NCI-H524 (cell line): Measurements from ENCODE around the gene ANK3.
A peak's percentile ranks its signal among the peaks of the same experiment; 100 is the strongest.

Source experiments
- DNase-seq, 2 experiments: peaks; one replicate each; lab custom pipeline; 2025; lab: John Stamatoyannopoulos, UW

ANK3 gene

DNA sequence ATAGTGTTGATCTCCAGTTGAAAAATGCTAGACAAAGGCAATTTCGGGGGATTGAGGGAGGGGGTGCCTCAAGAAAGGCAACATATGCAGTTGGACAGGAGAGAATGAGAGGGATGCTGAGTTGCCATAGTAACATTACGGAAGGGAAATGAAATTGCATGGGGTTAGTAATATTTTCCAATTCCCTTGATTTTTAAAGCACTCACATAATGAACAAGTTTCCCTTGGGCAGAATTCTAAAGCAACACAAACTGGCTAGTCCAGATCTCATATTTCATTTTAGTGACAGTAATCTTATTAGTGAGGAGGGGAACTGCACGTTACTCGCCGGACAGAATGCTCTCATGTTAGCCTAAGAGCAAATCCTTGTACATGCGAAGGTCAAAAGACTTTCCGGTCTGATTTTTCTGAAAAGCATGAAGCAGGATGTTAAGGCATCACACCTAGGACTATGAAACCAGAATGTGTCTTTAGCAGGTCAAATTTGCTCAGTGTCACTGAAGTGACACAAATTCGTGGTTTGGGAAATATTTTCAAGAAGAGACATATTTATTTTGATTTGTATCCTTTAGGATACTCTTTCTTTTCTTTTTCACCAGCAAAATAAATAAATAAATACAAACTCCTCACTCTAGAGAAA is 165.5 kb downstream of the ANK3 start:
- no peak for DNase-seq

DNA sequence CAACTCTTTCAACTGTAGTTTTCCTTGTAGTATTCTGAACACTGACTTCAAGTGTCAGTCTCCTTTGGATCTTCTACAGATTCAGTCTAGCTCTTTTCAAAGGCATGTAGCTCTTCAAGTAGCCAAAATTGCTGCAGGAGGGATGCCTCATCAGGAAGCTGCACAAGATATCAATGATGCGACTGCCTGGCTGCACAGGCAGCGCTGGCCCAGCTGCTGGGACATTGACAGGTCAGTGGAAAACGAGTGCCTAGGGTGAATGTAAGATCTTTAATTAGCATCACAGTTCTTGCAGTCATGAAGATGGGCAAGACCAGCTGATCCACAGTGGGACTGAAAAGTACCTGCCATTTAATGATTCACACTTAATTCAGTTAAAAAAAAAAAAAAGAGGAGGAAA is 167.6 kb downstream of the ANK3 start:
- no peak for DNase-seq

DNA sequence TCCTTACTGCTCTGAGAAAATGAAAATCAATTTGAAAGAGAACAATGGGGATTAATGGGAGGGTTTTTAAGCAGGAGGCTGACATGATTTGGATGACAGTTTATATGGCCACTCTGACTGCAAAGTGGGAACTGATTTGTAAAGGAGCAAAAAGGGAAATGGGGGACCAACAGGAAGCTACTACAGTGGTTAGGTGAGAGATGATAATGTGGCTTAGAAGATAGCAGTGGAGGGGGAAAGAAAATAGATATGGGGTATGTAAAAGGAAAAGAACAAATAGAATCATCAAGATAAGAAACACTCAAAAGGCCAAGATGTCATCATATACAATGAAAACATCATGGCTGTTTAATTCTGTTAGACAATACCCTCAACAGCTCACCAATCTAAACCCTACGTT is 177.5 kb downstream of the ANK3 start:
- no peak for DNase-seq

DNA sequence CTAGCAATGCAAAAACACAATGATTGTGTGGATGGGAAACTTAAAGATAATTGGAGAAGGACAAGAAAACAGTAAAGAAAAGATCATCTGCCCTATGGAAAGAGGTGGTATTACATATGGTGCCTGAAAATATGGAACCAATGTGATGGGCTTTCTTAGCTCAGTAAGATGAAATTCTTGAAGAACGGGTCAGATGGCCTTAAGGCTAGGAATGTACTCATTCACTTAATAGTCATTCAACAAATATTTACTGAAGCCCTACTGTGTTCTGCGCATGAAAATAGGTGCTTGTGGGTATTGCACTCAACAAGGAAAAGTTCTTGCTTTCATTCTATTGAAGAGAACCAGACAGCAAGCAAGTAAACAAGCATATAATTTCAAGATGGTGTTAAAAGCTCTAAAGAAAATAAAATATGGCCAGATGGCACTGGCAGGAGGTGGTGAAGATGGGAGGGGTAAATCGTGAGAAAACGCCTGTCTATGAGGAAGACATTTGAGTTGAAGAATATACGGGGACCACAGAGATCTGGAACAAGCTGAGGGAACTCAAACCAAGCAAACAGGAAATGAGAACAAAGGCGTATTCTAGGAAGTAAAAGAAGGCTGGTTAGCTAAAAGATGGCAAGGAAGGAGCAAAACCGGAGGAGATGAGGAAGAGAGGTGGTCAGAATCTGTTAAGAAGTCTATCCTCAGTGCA is 179.7 kb downstream of the ANK3 start:
- peak in 1 of 2 experiments; percentile 40 for DNase-seq

DNA sequence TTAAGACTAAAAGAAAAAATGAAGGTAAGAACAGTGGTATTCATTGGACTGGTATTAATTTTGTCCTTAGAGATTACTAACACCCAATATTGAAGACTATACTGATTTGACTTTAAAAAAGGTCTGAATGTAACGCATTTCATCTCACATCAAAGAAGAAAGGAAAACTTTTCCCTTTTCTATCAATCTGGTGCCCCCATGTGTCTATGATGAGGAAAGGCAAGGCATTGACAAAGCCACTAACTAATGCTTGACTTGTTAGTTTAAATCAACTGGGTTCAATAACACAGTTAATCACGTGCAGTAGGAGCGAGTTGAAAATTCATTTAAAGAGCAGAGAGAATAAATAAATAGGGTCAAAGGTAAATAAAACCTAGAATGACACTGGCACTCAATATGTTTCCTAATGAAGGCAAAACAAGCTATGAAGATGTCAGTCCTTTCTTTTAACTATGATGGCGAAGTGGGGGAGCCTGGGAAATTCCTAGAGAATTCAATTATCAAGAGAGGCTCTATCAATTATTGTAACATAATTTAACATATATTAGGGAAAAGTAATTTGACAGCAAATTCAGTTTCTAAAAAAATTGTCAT is 180.9 kb downstream of the ANK3 start:
- peak in 1 of 2 experiments; percentile 0 for DNase-seq

DNA sequence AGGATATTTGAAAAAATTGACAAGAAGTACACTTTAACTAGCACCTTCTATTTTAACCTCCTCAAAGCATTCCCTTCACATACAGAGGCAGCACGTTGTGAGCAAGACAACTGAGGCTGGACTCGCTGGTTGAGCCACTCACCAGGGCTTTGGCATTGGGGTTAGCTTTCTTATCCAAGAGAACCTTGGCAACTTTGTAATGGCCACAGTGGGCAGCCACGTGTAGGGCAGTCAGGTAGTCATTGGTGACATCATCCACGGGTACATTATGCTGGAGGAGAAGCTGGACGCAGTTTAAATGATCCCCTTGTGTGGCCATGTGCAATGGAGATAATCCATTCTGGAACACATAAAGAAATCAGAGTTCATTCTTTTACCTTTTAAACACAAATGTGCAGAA is 181.8 kb downstream of the ANK3 start:
- no peak for DNase-seq

DNA sequence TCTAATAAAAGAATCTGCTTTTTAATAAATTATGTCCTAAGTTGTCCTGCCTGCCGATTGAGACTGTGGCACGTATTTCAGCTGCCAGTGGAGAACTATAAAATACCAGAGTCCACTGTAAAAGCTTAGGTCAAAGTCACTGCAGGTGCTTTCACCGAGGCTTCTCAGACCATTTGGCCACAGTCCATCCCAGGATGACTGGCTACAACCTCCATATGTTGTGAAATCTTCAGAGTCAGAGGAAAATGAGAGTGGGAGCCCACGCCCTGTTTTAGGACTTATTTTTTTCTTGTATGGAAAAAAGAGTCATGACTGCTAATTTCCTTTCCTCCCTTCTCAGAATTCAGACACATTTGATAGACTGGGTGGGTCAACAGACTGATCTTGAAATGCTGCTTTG is 182.9 kb downstream of the ANK3 start:
- DNase-seq: no peak

DNA sequence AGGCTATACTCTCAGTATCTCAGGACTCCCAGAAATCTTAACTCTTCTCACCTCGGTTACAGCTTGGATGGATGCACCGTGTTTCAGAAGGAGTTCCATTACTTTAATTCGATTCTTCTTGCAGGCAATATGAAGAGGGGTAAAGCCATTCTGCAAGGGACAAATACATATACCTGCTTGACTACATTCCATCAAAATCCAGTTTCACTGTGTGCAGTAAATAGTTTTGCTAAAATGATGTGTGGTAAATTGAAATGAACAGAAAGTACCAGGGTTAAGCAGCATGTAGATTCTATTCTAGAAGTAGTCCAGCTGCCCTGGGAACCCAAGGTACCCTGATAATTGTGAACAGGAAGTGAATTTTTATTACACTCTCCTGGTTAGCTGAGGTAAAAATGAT is 183.9 kb downstream of the ANK3 start:
- DNase-seq: no peak

DNA sequence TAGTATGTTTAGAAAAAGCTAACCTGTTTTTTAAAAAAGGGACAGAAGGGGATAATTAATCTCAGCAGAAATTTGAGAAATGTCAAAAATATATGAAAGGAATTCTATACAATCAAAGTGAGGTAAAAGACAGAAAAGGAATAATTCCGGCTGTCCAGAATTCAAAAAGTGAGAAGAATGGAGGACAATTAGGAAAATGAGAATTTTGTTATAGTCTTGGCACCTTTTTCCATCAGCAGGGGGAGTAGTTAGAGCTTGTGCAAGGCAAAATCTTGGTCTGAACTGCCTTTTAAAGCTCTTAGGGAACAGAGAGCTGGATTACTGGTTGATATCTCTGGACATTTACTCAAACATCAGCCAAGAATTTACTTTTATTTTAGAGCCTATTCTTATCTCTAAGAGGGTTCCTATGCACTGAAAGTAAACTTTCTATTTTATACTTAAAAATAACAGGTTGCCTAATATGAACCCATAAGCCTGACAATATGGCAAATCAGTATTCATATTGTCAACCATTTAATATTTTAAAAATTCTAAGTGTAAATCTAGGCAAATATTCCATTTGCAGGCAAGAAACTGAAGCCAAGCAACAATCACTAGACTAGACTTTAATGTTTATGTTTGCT is 185.6 kb downstream of the ANK3 start:
- peak; percentile 11 to 23 for DNase-seq

DNA sequence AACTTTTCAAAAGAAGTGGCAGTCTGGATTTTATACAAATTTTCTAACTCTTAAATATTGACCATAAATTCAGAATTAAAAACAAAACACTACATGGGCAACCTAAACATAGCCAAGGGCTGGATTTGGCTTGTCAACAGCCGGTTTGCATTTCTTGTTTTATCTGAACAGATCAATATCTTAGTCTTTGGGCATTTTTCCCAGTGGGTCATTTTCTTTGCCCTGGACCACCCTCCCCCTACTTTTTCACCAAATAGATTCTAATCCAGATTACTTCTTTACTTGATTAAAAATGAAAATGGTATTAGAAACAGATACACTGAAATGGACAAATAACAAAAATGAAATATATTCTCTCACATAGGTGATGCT is 189.0 kb downstream of the ANK3 start:
- no peak for DNase-seq

DNA sequence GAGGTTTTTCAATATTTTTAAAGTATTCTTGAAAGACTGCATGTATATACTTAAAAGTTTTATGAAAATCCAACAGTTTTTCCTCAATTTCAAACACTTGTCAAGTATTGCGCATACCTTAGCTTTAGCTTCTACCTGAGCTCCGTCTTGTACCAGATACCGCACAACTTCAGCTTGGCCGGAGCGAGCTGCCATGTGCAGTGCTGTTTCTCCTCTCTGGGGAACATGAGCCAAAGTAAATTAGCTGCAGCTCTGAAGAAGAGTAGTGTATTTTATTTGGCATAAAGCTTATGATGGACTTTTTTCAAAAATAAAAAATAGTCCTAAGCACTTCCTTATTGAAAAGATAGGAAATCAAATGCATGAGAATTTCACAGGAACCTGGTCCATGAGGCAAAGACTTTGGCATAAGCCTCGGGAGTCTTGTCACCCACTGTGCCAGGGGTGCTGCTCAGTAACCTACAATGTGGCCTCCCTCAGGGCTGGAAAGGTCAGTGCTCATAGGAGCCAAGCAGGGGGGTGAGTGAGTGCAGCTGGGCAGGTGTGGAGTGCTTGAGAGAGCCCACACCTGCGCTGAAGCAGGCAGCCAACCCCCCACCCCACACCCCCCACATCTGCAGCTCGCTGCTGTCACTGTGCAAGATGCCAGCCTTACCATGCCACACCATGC is 189.5 kb downstream of the ANK3 start:
- DNase-seq: no peak

DNA sequence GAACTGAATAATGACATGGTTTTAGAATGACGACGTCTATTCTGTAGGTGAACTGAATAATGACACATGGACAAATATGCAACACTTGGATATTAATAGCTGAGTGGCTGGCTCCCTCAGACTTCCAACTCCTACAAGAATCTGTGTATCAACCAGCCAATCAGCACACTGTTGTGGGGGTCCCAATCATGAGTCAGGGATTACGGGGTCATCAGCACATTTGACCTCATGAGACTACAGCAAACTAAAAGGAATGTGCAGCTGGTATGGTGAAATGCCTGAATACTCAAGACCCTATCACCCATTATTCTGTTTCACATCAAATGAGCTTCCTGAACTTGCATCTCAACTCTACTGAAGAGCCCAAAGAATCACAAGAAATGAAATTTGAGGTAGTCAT is 192.5 kb downstream of the ANK3 start:
- DNase-seq: no peak

DNA sequence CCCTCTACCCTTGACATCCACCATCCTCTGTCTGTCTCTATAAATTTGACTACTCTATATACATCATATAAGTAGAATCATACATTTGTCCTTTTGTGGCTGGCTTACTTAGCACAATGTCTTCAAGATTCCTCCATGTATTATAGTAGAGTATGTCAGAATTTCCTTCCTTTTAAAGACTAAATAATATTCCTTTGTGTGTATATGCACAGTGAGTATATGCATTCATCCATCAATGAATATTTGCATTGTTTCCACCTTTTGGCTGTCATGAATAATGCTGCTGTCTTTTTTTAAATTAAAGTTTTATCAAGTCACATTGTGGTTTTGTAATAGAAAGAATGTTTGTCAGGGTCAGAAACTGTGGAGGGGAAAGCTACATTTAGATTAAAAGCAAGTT is 195.3 kb downstream of the ANK3 start:
- no peak for DNase-seq

DNA sequence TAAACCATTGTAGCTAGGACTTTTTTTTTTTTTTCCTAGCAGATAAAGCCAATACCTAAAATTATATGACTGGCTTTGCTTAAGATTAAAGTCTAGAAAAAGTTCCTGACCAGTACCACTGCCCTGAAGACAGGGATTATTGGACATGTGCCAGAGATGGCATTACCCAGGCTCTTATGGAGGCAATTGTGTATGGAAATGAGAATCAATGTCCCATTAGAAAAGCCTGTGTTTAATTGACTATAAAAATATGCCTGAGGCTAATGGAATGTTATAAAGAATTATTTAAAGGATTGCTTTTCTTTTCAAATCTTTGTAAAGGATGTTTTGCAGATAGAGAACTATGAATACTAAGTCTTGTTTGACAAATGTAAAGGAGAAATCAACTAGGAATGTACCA is 196.7 kb downstream of the ANK3 start:
- DNase-seq: no peak

DNA sequence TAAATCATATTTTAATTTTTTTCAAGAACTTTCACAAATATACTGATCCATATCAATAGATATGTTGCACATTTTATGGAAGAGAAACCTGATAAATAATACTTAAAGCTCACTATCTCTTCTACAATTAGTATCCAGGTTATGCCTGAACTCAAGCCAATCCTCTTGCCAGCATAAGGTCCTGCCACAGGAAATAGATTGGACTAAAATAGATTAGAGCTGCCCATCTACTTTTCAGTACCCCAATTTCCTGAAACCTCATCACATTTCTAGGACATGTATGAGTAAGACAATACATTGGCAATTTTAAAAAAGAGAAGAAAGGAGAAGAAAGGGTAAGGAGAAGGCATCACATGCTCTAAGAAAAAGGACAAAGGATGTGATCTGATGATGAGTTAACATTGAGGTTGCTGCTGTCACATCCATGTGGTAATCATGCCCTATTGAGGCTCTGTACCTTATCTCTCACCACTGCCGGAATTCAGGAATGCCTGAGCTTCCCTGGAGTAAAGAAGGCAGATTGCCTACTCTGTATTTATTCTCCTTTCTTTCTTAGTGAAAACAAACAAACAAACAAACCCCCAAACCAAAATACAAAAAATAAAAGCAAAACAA is 199.7 kb downstream of the ANK3 start:
- no peak for DNase-seq

DNA sequence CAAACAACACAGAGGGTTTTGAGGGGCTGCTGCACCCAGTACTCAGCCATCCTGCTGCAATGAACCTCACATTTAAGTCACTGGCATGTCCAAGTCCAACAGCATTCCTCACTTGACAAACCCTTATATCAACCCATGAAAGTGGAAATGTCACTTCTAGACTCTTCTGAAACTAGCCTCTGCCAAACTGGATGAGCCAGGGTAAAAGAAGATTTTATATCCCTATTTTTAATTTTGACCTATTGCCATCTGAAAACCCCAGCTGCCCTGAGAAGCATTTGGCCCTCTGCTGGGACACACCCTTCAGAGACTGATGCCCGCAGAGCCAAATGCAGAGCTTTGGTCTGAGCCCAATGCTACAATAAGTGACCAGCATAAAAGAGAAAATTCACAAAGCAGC is 201.1 kb downstream of the ANK3 start:
- DNase-seq: no peak

DNA sequence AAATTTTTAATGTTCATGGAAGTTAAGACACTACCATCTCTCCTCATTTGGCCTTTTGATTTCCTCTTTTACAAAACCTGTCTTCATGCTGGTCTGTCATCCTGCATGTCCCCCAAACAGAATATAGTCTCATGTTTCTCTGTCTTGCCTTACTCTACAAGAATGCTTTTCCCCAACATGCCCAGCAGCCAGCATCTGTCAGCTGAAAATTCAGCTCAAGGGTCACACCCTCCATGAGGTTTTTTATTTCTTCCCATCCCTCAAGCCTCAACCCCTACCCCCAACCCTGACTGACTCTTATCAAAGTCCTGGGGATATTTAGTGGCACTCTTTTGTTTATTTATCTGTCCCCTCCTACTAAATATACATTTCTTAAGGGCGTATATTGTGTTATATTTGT is 202.0 kb downstream of the ANK3 start:
- no peak for DNase-seq

DNA sequence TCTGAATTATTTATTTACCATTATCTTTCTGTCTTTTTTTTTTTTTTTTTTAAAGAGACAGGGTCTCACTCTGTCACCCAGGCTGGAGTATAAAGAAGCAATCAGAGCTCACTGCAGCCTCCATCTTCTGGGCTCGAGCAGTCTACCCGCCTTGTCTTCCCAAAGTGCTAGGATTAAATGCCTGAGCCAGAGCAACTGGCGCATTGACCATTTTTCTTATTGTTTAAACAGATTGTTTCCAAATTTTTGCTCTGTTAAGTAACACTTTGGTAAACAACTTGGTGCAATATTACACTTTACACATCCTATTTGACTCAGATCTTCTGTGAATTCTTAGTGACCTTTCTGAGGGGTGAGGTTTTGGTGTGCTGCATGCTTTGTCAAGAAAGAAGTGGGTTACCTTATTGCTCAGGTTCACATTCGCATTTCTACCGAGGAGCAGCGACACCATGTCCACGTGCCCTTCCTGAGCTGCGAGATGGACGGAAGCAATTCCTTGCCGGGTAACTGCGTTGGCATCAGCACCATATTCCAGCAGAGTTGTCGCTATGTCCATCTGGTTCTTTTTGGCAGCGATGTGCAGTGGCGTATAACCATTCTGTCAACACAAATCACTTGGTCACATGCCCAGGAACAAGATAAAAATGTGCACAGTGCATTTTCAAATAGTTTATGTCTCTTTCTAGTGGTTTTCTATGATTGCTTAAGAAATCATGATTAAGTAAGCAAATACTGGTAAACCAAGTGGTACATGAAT is 203.2 kb downstream of the ANK3 start:
- DNase-seq: no peak

DNA sequence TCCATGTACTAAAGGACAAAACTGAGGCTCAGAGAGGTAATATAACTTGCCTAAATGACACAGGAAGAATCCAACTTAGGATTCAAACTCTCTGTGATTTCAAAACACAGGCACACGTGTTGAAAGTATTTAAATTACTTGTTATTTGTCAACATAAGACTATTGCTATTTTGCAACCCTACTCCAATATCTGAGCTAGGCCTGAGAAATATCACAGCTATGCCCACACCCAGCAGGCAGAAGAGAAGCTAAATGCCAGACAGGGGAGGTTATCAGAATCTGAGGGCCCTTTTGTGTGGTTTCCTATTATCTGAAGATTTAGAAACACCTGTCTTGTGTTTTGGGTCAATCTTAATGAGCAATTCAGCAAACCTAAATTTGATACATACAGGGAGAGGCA is 204.3 kb downstream of the ANK3 start:
- DNase-seq: no peak

DNA sequence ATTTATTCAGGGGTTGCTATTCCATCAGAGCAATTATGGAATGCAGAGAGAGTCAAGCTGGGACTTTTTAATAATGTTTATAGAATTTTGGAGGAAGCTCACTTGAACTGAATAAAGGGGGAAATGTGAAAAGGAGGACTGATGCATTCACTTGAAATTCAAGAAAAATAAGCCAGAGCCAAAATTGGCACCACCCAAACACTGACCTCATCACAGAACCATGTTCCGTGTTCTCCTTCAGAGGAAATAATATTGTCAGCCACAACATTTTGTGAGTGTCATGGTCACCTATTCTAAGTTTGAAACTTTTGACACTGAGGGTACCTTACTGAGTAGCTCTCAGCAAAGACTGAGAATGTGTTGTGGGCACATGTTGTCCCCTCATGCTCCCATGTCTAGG is 207.0 kb downstream of the ANK3 start:
- DNase-seq: no peak

DNA sequence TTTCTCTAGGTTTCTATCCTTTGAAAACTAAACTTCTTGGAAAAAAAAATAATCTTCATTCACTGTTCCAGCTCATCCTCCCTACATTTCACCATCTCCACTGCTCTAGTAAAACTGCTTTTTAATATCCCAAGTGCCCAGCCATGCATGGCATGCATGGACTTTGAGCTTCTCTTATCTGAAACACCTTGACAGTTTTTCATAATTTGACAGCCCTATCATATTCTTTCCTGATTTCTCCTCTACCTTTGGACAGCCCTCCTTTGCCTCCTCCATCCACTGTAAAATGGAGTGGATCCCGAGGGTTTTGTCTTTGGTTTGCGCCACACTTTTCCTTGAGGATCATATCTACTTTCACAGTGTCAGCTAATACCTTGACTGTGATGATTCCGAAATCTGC is 212.8 kb downstream of the ANK3 start:
- no peak for DNase-seq
